Trophoblast cell (in vitro differentiated cells and primary cell): ENCODE data around the gene TMOD1.

Experiments used
- DNase-seq, 2 donors: peaks; one replicate each; pipeline ENCODE4 v3.0.0-alpha.2; 2016
- H2AFZ ChIP-seq: 2 replicates; pipeline ENCODE4 v1.6.1; 2013; ENCODE audit warnings: low read length, moderate library complexity, mild to moderate bottlenecking; ENCODE audit not compliant: insufficient read depth, poor library complexity
- H2AK5ac ChIP-seq: 2 replicates; pipeline ENCODE4 v1.6.1; 2013; ENCODE audit warnings: mild to moderate bottlenecking, low read length
- H2BK120ac ChIP-seq: 2 replicates; pipeline ENCODE4 v1.6.1; 2013; ENCODE audit warnings: low read length, mild to moderate bottlenecking, moderate library complexity; ENCODE audit not compliant: insufficient read depth, poor library complexity
- H2BK12ac ChIP-seq: 2 replicates; pipeline ENCODE4 v1.6.1; 2013; ENCODE audit warnings: mild to moderate bottlenecking, low read length, moderate library complexity
- H2BK5ac ChIP-seq: 2 replicates; pipeline ENCODE4 v1.6.1; 2013; ENCODE audit warnings: low read length, low read depth, moderate library complexity, mild to moderate bottlenecking; ENCODE audit not compliant: poor library complexity
- H3K14ac ChIP-seq: 2 replicates; pipeline ENCODE4 v1.6.1; 2013; ENCODE audit warnings: mild to moderate bottlenecking, low read length
- H3K18ac ChIP-seq: 2 replicates; pipeline ENCODE4 v1.6.1; 2013; ENCODE audit warnings: mild to moderate bottlenecking, low read length
- H3K23ac ChIP-seq: 2 replicates; pipeline ENCODE4 v1.6.1; 2013; ENCODE audit warnings: low read length
- H3K27ac ChIP-seq: 2 replicates; pipeline ENCODE4 v1.5.1; 2013; ENCODE audit warnings: low read depth, mild to moderate bottlenecking, inconsistent platforms, low read length, moderate library complexity
- H3K27me3 ChIP-seq: 2 replicates; pipeline ENCODE4 v1.6.1; 2013; ENCODE audit warnings: inconsistent platforms, mild to moderate bottlenecking, low read length, moderate library complexity; ENCODE audit not compliant: insufficient read depth
- H3K36me3 ChIP-seq, 2 experiments: 1 replicate in 1 of 2; 2 replicates in 1 of 2; pipeline ENCODE4 v1.6.1; 2013; ENCODE audit warnings: low read length in 2 of 2, mild to moderate bottlenecking in 2 of 2, moderate library complexity in 1 of 2; ENCODE audit not compliant: insufficient read depth in 2 of 2, control insufficient read depth in 1 of 2
- H3K4ac ChIP-seq: 2 replicates; pipeline ENCODE4 v1.6.1; 2013; ENCODE audit warnings: low read depth, mild to moderate bottlenecking, low read length, moderate library complexity
- H3K4me1 ChIP-seq, 2 experiments: 1 replicate in 1 of 2; 2 replicates in 1 of 2; pipeline ENCODE4 v1.6.1; 2013; ENCODE audit warnings: low read length in 2 of 2, mild to moderate bottlenecking in 2 of 2, moderate library complexity in 1 of 2; ENCODE audit not compliant: insufficient read depth in 2 of 2, control insufficient read depth in 1 of 2
- H3K4me2 ChIP-seq: 2 replicates; pipeline ENCODE4 v1.6.1; 2013; ENCODE audit warnings: inconsistent platforms, mild to moderate bottlenecking, low read length, moderate library complexity
- H3K4me3 ChIP-seq: 2 replicates; pipeline ENCODE4 v1.5.1; 2013; ENCODE audit warnings: mild to moderate bottlenecking, low read depth, low read length, inconsistent platforms
- H3K79me1 ChIP-seq: one replicate; pipeline ENCODE4 v1.6.1; 2013; ENCODE audit warnings: low read length
- H3K79me2 ChIP-seq: 2 replicates; pipeline ENCODE4 v1.6.1; 2013; ENCODE audit warnings: low read length, mild to moderate bottlenecking; ENCODE audit not compliant: control insufficient read depth, insufficient read depth, poor library complexity
- H3K9ac ChIP-seq: 2 replicates; pipeline ENCODE4 v1.6.1; 2013; ENCODE audit warnings: mild to moderate bottlenecking, low read length
- H3K9me3 ChIP-seq: 2 replicates; pipeline ENCODE4 v1.6.1; 2013; ENCODE audit warnings: low read depth, mild to moderate bottlenecking, control low read depth, inconsistent platforms, low read length; ENCODE audit not compliant: insufficient read depth
- H4K12ac ChIP-seq: 2 replicates; pipeline ENCODE4 v1.6.1; 2013; ENCODE audit warnings: low read depth, mild to moderate bottlenecking, low read length, moderate library complexity
- H4K8ac ChIP-seq: 2 replicates; pipeline ENCODE4 v1.6.1; 2013; ENCODE audit warnings: low read depth, mild to moderate bottlenecking, low read length, moderate library complexity
- H4K91ac ChIP-seq: one replicate; pipeline ENCODE4 v1.6.1; 2013; ENCODE audit warnings: low read depth, mild to moderate bottlenecking, low read length, moderate library complexity
- WGBS: extraction: QIAGEN DNeasy Blood & Tissue Kit; methylation state at CpG from one replicate; pipeline ENCODE4 v1.1.7; 2013; ENCODE audit warnings: missing lambda C conversion rate; ENCODE audit not compliant: insufficient read length, insufficient coverage; ENCODE audit errors: extremely low coverage; 5-methylcytosine and 5-hydroxymethylcytosine counted together

Gene TMOD1

DNA sequence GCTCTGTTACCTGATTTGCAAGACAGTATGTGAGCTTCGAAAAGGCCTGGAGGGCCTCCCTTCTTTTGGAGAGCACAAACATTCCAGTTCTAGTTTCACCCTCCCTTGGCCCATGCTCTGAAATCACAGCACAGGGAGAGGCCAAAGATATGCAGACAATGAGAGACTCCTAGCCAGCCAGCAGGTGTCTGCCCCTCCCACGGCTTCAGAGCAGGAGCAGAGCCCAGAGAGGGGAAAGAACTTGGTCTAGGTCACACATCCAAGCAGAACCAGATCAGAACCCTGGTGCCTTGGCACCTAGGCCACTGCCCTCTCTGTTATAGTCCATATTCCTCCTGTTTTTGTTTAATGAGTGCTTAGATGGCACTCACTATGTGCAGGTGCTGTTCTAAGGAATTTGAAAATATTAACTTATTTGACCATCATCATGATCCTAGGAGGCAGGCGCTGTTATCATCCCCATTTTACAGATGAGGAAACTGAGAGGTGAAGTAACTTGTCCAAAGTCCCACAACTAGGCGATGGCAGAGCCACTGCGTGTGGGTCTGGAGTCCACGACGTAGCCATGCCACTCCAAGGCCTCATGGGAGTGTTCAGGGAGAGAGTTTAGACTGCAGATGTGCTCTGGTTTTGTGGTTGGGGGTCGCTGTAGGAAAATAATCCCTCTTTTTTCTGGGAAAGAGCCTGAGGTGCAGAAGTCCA is 27.2 kb downstream of the TMOD1 start:
- Histone ChIP-seq H3K23ac (no peak overlapping the region), H3K9me3 (no peaks in the 10 kb centered on the region), H4K91ac (no peak overlapping the region), H3K27me3 (no peaks in the 10 kb centered on the region), H3K4ac (no peak overlapping the region), H3K27ac (no peak overlapping the region), H3K9ac (no peak overlapping the region), H2AFZ (no peak overlapping the region), H3K4me1 (peaks cover 3 to 8% of the 10 kb centered on the region in 2 experiments), H2BK5ac (no peak overlapping the region), H2BK12ac (no peak overlapping the region), H2AK5ac (no peak overlapping the region), H4K8ac (no peak overlapping the region), H3K4me3 (no peak overlapping the region), H3K18ac (no peak overlapping the region), H3K4me2 (no peak overlapping the region), H3K36me3 (no peaks in the 10 kb centered on the region), H2BK120ac (no peak overlapping the region), H4K12ac (no peak overlapping the region), H3K79me2 (no peaks in the 10 kb centered on the region), H3K79me1 (peaks cover 2% of the 10 kb centered on the region), H3K14ac (no peak overlapping the region)
- no CpG with 5 or more reads among the region's 8 CpGs for WGBS
- peak in 1 of 2 donors; percentile 1 for DNase-seq

- Histone ChIP-seq H3K23ac (no peak overlapping the region), H3K79me2 (no peaks in the 10 kb centered on the region), H2BK120ac (no peak overlapping the region), H4K91ac (no peak overlapping the region), H3K18ac (no peak overlapping the region), H3K27me3 (no peaks in the 10 kb centered on the region), H3K79me1 (peaks cover 2% of the 10 kb centered on the region), H3K4me2 (no peak overlapping the region), H2AK5ac (no peak overlapping the region), H2BK5ac (no peak overlapping the region), H3K4me3 (no peak overlapping the region), H4K12ac (no peak overlapping the region), H3K14ac (no peak overlapping the region), H3K9me3 (no peaks in the 10 kb centered on the region), H2BK12ac (no peak overlapping the region), H3K4ac (no peak overlapping the region), H4K8ac (no peak overlapping the region), H3K27ac (no peak overlapping the region), H3K36me3 (no peaks in the 10 kb centered on the region), H3K4me1 (peaks cover 3 to 8% of the 10 kb centered on the region in 2 experiments), H3K9ac (no peak overlapping the region), H2AFZ (no peak overlapping the region)
- no peak for DNase-seq
- WGBS, result no CpG with 5 or more reads among the region's 11 CpGs
Measured at GRCh38 chr9:97529363-97530076, 28.1 kb downstream of the TMOD1 start.

GRCh38 chr9:97531888-97532376 is 30.5 kb downstream of the TMOD1 start:
- Histone ChIP-seq H4K8ac (no peak overlapping the region), H3K18ac (no peak overlapping the region), H3K36me3 (no peaks in the 10 kb centered on the region), H3K23ac (no peak overlapping the region), H2BK5ac (no peak overlapping the region), H2BK12ac (no peak overlapping the region), H3K4ac (no peak overlapping the region), H2AK5ac (no peak overlapping the region), H3K27ac (no peak overlapping the region), H3K27me3 (no peaks in the 10 kb centered on the region), H2BK120ac (no peak overlapping the region), H4K91ac (no peak overlapping the region), H4K12ac (no peak overlapping the region), H3K9me3 (peaks cover 3% of the 10 kb centered on the region), H2AFZ (no peak overlapping the region), H3K79me1 (no peaks in the 10 kb centered on the region), H3K4me2 (no peak overlapping the region), H3K4me3 (no peak overlapping the region), H3K4me1 (peaks cover 3 to 4% of the 10 kb centered on the region in 2 experiments), H3K79me2 (no peaks in the 10 kb centered on the region), H3K14ac (no peak overlapping the region), H3K9ac (no peak overlapping the region)
- WGBS, result no CpG with 5 or more reads among the region's 9 CpGs
- no peak for DNase-seq

DNA sequence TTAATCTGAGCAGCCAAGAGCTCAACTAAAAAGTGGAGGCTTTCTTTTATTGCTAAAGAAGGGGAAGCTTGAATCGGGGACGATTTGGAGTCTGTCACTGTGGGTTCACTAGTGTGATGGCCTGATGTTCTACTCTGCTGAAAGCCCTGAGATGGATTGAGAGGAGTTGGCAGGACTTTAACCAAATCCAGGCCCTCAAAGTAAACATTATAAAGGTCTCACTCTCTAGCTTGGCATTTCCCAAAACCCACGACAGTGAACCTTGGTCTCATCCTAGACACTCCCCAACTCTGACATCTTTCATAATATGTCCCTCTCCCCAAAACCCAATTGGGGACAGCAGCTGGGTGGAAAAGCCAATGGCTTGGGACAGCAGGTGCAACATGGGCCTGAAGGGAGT is 32.7 kb downstream of the TMOD1 start:
- peaks cover 4% of the 10 kb centered on the region for H3K9me3 ChIP-seq
- H4K12ac ChIP-seq, result no peak overlapping the region
- no peak overlapping the region for H2AFZ ChIP-seq
- H3K18ac ChIP-seq, result no peak overlapping the region
- H2BK120ac ChIP-seq, result no peak overlapping the region
- H2BK12ac ChIP-seq, result no peak overlapping the region
- H3K4me2 ChIP-seq, result no peak overlapping the region
- WGBS, result no CpG with 5 or more reads among the region's 3 CpGs
- H3K4me3 ChIP-seq, result no peak overlapping the region
- no peak overlapping the region for H4K8ac ChIP-seq
- H3K14ac ChIP-seq, result no peak overlapping the region
- no peak overlapping the region for H2AK5ac ChIP-seq
- H3K79me2 ChIP-seq, result no peaks in the 10 kb centered on the region
- no peaks in the 10 kb centered on the region for H3K27me3 ChIP-seq
- no peaks in the 10 kb centered on the region for H3K36me3 ChIP-seq
- H3K27ac ChIP-seq, result no peak overlapping the region
- H3K4ac ChIP-seq, result no peak overlapping the region
- no peak for DNase-seq
- H3K79me1 ChIP-seq, result no peaks in the 10 kb centered on the region
- H3K9ac ChIP-seq, result no peak overlapping the region
- H4K91ac ChIP-seq, result no peak overlapping the region
- H2BK5ac ChIP-seq, result no peak overlapping the region
- no peaks in the 10 kb centered on the region for H3K4me1 ChIP-seq
- no peak overlapping the region for H3K23ac ChIP-seq
